GM19035 (cell line): ENCODE measurements around the gene NCOA7.
A peak's percentile ranks its signal among the peaks of the same experiment; 100 is the strongest.

ENCODE experiments used
- ATAC-seq: cut with Tn5 transposase; IDR thresholded peaks from one replicate; pipeline ENCODE4 v1.9.1; 2021; ENCODE audit not compliant: unreplicated experiment

The NCOA7 gene, protein sequence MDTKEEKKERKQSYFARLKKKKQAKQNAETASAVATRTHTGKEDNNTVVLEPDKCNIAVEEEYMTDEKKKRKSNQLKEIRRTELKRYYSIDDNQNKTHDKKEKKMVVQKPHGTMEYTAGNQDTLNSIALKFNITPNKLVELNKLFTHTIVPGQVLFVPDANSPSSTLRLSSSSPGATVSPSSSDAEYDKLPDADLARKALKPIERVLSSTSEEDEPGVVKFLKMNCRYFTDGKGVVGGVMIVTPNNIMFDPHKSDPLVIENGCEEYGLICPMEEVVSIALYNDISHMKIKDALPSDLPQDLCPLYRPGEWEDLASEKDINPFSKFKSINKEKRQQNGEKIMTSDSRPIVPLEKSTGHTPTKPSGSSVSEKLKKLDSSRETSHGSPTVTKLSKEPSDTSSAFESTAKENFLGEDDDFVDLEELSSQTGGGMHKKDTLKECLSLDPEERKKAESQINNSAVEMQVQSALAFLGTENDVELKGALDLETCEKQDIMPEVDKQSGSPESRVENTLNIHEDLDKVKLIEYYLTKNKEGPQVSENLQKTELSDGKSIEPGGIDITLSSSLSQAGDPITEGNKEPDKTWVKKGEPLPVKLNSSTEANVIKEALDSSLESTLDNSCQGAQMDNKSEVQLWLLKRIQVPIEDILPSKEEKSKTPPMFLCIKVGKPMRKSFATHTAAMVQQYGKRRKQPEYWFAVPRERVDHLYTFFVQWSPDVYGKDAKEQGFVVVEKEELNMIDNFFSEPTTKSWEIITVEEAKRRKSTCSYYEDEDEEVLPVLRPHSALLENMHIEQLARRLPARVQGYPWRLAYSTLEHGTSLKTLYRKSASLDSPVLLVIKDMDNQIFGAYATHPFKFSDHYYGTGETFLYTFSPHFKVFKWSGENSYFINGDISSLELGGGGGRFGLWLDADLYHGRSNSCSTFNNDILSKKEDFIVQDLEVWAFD

DNA sequence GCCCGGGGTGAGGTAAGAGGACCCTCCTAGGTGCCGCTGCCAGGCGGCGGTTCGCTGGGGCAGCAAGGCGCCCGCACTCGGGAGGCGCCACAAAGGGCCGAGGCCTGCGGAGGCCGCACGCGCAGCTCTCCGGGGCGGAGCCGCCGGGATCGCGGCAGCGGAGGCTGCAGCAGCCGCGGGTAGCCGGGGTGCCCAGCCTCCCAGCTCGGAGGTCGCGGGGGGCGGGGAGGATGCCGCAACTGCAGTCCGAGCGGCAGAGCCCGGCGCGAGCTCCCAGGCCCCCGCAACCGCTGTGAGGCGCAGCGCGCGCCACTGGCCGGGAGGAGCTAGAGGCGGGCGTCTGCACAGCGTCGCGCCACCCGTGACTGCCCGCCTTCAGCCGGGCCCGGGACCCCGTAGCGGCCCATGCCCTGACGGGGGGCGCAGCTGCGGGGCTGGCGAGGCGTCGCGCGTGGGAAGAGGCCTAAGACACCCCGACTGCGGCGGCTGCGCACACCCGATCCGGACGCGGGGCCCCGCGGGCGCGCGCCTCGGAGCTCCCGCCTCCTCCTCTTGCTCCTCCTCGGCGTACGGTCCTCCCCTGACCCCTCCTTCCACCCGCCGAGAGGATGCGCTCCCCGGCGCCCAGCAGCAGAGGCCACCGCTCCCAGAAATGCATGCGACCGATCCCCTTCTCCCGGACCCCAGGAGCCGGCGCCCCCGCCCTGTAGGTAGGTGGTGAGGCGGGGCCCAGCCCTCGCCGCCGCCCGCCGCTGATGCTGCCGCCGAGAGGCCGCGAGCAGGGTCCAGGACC lies at the start of gene NCOA7:
Gene NCOA7 (plus strand): TSS at position 603 of the 793 bp plus-strand sequence. CDS start 24,395 bp downstream, outside the sequence.
- peak; percentile 69 for ATAC-seq

DNA sequence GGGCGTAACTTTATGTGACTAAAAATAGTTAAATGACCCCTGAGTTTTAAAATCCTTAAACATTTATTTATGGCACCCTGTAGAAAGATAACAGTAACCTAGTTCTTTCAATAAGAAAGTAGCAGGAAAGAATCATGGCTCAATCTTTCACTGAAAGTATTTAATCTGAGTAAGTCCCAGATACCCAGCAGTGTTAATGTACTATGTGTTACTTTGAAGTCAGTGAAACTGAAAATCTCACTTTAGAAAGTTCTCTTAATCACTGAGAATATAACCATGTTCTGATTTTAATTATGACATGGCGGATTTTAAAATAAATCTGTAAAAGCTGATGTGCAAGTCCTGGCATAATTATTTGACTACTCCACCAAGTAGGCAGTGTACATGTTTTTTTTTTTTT lies 49.4 kb upstream of the NCOA7 start:
- ATAC-seq, result no peak

DNA sequence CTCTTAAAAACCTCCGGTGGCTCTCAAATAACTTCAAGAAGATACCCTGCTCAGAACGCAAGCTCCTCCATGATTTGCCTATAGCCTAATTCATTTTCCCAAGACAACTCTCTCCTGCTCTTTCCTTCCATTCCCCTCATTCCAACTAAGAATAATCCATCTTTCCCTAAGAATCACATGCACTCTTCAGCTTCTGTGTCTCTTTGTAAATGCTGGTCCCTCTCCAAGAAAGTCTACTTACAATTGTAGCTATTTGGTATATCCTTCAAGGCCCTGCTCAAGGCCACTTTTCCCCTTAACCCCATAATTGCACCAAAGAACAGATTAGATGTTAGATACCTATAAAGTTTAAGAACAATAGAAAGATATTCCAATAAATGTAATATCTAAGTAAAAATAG lies 48.7 kb upstream of the NCOA7 start:
- ATAC-seq, result no peak

DNA sequence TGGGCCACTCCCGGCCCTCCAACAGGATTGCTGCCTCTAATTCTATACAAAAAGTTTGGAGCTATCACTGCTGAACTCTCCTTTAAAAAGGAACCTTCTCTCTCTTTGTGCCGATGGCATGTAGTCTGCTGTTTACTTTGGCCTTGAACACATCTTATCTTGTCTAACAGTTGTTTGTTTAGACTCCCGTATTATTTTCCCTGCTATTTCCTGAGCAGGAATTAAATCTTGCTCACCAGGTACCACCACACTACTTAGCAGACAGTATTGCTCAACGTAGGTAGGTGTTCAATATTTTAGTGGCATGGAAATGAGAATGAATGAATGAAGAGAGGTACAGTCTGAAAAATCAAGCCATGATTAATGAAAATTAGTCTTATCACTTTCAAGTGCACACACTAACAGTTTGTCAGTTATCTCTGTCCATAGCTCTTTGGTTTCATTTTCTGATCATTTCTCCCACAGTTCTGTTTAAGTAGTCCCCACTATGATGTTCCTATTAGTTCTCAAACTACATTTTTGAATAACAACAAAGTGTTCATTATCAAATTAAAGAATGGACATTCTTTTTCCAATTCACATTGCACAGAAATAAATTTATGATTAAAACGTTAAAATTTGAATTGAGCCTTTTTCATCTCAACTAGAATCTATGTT lies 48.2 kb upstream of the NCOA7 start:
- no peak for ATAC-seq

DNA sequence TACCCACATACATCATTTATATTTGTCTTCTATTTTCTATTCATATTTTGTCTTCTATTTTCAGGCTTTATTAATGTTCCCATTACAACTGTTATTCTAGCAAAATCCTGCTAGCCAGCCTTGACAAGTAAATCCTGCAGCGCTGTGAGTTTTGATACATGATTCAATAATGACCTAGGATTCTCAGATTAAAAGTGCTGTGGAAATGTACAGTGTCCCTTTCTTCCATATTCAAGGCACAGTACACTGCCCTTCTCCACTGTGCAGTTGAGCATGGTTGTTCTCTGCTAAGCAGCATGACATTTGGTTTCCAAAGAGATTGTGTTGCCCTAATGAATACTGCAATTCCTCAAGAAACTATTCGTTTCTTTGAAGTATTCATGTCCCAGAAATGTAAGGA lies 47.2 kb upstream of the NCOA7 start:
- no peak for ATAC-seq

DNA sequence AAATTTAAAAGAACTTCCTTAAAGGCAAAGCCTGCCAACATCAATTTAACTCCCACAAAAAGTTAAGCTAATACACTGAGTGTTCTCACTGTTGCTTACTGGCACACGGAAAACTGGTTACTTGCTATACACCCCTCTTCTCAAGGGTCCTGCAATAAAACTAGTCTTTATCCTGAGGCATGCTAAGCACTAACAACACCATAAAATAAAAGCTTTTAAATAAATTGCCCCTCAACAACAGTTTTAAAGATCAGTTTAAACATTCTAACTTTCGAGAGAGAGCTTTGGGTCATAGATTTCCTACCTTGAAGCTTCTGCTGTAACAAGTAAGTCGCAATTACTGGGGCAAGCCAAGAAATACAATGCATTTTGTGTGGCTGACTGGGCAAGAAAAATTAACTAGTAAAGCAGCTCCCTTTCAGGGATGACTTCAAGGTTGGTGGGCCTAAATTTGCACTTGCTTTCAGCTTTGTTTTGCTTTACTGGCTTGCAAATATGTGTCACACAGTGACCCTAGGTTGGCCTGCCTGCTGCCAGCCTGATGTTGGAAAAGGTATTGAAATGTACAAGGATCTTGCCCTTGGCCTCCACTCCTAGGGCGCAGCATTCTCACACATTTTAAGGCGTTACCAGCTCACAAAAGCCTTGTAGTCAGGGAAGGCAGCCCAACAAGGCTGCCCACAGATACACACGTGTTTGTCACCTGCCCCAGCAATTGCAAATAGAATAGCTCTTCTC lies 45.3 kb upstream of the NCOA7 start:
- ATAC-seq, result no peak

DNA sequence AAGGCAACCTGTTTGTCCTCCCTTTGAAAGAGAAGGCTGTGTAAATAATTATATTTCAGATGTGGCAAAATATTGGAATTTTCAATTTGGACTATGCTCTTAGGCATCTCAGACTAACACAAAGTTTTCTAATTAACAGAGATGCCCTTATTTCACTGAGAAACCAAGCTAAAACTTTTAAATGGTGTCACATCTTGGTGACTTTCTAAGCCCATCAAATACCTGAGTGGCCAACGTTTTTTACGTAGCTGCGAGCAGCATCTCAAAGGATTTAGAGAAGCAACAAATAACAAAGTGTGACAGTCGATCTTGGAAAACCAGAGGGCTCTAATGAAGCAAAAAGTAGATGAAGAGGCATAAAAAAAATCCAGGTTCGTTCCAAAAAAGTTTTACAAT lies 44.7 kb upstream of the NCOA7 start:
- ATAC-seq, result no peak

DNA sequence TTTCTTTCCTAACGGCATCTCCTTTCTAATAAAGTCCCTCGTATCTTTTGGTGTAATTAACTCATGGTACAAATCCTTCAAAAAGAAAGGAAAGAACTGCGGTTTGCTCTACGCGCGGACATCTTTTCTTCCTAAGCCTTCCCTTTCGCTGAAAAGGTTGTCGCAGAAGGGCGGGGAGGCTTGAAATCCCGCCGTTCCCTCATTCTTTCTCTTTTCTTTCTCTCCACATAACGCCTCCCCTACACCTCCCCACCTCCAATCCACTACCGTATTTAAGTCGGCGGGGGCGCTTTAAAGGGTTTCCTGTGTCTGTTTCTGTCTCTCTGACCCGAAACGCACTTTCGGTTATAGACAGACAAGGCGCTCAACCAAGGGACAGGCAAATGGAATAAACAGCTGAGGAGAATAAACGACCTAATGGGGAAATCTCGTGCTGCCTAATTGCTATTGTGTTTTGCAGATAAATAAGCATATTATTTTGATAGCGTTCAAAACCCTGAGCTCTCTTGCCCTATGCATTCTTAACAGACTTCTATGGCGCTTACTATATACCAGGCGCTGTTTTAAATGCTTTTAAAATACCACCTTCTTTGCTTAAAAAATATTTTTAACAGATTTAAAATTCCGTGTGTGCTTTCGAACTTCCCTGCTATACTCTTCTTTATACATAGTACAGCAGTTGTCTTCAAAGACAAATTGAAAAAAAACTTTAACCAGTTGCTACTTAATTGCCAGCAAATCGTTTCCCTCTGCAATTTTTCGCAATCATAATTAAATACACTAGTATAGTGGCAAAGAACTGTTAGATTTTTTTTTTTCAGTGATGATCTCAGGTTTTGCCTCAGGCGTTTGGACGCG lies 43.8 kb upstream of the NCOA7 start:
- peak; percentile 47 for ATAC-seq

DNA sequence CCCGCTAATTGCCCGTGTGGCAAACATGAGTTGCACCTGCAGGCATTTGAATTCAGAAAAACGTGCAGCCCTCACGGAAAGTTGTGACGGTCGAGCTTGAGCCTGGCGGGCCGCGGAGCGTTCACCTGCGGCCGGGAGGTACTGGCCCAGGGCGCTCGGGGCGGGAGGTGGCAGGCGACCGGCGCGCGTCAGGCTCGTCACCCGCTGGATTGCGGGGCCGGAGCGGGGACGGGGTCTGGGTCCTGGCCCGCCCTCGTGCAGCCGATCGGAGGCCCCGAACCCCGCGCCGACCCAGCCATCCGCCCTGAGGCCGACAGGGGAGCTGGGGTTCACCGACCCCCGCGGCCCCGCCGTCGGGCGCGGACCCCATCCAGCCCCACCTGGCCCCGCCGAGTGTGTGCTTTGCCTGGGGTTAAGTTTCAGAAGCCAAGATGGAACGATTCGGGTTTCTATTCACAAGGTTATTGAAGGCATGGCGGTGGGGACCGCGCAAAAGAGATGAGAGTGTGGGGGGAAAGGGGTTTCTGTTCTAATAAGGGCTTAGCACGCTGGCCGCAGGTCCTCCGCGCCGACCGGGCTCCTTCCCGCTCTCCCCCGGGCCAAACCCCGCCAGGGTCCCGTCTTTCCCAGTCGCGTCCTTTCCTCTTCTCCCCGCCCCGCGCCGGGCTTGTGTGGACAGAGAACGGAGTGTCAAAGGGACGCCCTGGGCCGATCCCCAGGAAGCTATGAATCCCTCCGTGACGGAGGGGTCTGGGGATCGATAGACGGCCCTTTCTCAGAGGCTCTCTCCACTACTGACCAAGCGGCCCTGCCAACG lies 43.0 kb upstream of the NCOA7 start:
- ATAC-seq, result no peak

DNA sequence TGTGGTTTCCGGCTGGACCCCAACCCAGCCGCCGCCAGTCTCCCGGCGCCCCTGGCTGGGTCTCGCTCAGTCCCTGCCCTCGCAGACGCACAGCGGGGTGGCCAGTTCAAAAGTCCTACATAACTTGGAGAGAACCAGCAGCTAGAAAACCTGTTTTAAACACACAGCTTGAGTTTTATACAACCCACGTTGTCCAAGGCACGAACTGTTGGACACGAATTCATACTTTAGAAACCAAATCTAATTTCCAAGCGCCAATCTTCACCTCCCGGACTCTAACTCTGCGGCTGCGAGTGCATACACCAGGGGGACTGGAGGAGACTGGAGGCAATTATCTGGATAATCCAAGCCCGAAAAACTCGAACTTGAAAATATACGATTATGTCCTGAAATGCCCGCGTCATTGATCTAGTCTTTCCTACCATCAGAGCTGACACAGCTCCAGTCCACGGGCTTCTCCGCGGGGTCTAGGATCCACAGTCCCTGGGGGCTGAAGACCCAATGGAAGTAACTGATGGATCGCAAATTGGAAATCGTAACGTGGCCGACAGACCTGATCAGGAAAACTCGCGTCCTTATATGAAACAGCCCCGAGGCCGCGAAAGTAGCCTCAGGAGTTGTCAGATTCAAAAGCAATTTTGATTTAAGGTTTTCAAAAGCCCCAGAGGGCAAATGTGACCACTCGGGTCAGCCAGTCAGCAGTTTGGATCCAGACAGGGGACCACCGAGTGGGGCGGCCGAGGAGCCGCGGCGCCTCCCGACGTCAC lies 42.2 kb upstream of the NCOA7 start:
- ATAC-seq, result no peak

DNA sequence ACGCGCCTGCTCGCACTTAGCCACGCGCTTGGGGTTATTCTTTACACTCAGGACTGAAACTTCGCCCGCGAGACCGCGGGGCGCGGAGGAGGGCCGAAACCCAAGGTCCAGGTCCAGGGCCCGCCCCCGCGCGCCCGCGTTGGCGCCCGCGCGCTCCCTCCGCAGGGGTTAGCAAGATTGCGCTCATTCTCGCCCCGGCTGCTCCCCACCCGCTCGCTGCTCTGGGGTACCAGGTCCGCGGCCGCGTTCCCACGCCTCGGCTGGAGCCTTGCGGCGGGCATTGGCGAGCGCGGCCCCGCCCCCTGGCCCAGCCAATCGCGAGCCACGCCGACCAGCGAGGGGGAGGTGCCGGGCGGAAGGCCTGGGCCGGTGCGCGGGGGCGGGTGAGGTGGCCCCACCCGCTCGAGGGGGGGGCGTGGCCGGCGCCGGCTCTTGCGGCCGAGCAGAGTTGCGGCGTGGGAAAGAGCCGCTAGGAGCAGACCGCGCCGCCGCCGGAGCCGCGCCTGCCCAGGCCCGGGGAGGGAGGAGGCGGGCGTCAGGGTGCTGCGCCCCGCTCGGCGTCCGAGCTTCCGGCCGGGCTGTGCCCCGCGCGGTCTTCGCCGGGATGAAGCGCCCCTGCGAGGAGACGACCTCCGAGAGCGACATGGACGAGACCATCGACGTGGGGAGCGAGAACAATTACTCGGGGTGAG lies 41.4 kb upstream of the NCOA7 start, which contains the start of gene HEY2:
Gene HEY2 (plus strand): TSS at position 460 of the 692 bp plus-strand sequence. CDS start 145 bp downstream, at position 605.
- ATAC-seq, result peak; percentile 78

DNA sequence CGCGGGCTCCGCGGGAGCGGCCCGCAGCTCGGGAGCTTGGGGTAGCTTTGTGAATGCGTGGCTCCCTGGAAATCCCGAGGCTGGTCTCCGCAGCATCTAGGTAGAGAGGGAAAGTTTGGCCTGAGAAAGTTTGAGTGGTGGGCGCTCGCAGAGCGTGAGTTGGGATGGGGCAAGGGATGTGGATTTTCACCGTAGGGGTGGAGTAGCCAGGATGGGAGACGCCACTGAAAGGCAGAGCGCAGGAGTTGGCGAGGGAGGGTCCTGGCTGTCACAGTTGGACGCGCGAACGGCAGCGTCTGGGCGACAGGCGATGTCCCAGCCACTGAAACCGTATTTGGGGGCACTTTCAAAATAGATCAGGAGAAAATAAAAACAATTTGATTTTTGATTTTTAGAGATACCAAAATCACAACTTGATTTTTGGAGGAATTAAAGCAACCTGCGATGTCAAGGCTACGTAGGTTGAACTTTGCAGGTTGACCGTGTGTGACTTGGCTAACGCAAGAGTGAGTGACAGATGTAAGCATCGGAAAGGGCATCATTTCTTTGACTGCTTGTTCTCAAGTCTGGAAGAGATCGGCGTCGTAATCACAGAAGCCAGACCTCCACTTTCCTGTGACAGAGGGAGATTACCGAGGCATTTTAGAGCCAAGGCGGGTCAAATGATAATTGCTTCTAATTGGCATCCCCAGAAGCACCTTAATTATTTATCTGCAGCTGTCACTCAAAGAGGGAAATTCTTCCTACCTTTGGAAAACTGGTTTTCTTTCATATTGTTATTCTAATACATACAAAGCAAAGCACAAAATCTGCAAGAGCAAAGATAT lies 40.7 kb upstream of the NCOA7 start:
- no peak for ATAC-seq

DNA sequence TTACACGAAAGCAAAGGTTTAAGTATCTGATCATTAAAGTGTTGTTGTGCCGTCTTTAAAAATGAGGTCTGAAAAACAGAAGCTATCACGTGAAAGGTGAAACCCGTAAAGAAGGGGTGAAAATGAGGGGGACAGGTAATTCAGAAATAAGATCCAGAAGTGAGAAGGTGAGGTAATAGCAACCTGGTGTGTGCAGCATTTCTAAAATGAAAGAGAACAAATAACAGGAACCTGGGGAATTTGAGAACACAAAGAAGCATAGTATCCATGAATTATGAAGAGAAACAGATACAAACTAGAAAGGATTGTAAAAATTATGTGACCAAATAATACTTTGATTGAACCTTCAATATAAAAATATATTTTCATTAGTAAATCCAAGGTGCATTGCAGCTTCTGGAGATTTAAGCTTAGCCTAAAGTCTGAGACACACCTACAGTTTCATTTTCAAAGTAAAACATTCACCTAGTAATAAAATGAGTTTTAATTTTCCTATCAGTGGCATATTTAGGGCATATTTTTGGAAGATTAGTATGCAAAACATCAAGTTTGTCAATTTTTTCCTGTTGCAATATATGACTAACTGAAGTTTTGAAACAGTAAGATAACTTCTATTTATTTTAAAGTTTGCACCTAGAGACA lies 39.9 kb upstream of the NCOA7 start:
- ATAC-seq, result no peak

DNA sequence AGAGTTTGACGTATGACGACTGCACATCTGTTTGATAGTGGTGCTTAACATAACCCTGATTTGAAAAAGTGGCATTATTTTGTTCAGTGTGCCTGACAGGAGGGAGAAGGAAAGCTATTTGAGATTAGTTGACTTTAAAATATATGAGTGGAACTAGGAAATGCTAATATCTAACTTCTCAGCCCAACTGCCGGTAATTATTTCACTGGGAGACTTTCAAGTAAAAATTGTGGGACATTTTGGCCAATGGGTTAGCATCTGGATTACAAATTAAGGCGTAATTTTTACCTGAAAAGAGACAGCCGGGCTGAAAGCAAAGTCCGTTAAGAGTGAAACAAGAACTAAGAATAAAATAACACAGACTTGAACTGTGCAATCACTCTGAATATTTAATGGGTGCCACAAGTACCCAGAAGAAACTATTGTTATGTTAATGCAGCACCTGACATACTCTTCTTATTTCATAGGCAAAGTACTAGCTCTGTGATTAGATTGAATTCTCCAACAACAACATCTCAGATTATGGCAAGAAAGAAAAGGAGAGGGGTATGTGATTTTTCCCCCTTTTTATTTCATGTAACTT lies 39.3 kb upstream of the NCOA7 start:
- no peak for ATAC-seq

DNA sequence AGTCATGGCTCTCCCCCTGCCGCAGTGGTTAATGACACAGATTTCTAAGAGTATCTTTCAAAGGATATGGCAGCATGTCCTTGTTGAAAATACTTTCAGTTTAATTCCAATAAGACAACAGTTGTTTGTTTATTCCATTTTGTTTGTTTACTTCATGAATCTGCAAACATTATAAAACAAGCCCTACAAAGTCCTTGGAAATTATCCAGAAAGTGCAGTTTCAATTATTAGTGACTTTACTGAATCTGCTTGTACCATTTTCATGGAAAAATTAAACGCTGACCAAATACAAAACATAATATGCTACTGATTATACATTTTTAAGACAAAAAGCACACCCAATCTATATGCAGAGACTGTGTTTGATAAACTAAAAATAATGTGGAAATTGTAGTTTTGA lies 38.0 kb upstream of the NCOA7 start:
- no peak for ATAC-seq
